ENCODE data around the gene FERMT1. TPM values are rescaled to one million over a fixed set of nuclear protein-coding genes. Genes with fewer than 3 reads are reported as not detected.

The FERMT1 gene
- total and polyA plus RNA-seq, 12 donors: 9.9 to 83.7 (median 32.2) TPM

DNA sequence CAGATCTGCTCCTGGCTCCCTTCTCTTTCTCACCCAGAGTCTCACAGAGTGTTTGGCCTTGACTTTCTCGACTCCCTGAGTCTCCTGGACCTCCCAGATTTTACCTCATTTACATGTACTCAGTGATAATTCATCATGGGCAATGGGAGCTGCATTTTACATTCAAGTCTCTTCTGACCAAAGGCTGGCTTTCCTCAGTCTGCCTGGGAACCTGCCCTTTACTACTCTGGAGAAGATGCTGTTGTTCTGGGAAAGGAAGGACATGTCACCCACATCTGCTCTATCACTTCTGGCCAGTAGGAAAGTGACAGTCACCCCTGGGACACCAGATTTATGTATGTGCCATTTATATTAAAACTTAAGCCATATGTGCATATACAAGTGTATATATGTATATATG lies 76.4 kb downstream of the FERMT1 start:
- Histone ChIP-seq H3K9me3 (replicated peaks in 1 of 3) (no peaks in the 10 kb centered on the region), H3K36me3 (replicated peaks in 1 of 2) (peaks cover 0 to 8% of the 10 kb centered on the region in 2 donors), H3K27me3 (no peaks in the 10 kb centered on the region), H3K27ac (no peak overlapping the region), H3K4me1 (replicated peaks in 1 of 2) (no peaks in the 10 kb centered on the region), H3K4me3 (no peak overlapping the region)
- TF ChIP-seq POLR2A (IDR thresholded peaks at IDR 0.05): no peak
- TF ChIP-seq, protein P1, sequence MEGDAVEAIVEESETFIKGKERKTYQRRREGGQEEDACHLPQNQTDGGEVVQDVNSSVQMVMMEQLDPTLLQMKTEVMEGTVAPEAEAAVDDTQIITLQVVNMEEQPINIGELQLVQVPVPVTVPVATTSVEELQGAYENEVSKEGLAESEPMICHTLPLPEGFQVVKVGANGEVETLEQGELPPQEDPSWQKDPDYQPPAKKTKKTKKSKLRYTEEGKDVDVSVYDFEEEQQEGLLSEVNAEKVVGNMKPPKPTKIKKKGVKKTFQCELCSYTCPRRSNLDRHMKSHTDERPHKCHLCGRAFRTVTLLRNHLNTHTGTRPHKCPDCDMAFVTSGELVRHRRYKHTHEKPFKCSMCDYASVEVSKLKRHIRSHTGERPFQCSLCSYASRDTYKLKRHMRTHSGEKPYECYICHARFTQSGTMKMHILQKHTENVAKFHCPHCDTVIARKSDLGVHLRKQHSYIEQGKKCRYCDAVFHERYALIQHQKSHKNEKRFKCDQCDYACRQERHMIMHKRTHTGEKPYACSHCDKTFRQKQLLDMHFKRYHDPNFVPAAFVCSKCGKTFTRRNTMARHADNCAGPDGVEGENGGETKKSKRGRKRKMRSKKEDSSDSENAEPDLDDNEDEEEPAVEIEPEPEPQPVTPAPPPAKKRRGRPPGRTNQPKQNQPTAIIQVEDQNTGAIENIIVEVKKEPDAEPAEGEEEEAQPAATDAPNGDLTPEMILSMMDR (IDR thresholded peaks at IDR 0.05): no peak
- DNase-seq: peak in 1 of 7 donors; percentile 15
- intact Hi-C loops (cut with DNase I): no loop called here
- 24 to 47% (median 36%) methylated on average over 1 of the region's 1 CpG for WGBS, 4 donors

DNA sequence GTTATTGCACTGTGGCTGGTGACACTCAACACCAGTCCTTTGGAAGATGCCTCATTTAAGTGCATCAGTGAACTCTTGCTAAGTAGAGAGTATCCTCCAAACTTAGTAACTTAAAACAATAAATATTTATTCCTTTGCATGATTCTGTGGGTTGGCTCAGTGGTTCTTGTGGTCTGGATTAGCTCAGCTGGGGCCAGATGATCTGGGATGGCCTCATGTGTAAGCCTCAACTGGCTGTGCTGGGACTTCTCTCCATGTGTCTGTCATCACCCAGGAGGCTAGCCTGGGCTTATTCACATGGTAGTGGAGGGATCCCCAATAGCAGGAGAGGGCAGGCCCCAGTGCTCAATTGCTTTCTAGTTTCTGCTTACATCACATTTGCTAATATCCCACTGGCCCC lies 77.3 kb downstream of the FERMT1 start:
- no peak for TF ChIP-seq POLR2A (IDR thresholded peaks at IDR 0.05)
- TF ChIP-seq, protein P1 (IDR thresholded peaks at IDR 0.05): no peak
- H3K27ac ChIP-seq: no peak overlapping the region
- no peaks in the 10 kb centered on the region for H3K9me3 ChIP-seq (replicated peaks in 1 of 3)
- peak in 1 of 7 donors; percentile 16 for DNase-seq
- no peaks in the 10 kb centered on the region for H3K4me1 ChIP-seq (replicated peaks in 1 of 2)
- no peaks in the 10 kb centered on the region for H3K27me3 ChIP-seq
- intact Hi-C loops (cut with DNase I): no loop called here
- no peak overlapping the region for H3K4me3 ChIP-seq
- peaks cover 0 to 17% of the 10 kb centered on the region in 2 donors for H3K36me3 ChIP-seq (replicated peaks in 1 of 2)

DNA sequence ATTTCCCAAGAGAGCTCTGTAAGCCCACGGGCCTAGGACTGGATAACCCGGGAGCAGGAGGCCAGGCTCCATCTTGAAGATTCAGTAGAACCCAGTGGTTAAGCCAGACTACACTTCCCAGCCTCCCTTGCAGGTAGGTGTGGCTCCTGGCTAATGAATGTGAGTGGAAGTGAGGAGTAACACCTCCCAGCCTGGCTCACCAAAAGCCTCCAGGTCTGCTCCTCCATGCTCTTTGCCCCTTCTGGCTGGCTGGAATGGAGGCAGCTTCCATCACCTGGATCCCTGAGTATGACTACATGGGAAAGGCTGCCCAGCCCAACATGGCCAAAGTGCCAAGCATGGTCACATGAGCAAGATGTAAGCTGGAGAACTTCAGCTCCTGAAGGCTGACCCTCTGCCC lies 78.7 kb downstream of the FERMT1 start:
- Histone ChIP-seq H3K27ac (no peak overlapping the region), H3K27me3 (no peaks in the 10 kb centered on the region), H3K36me3 (replicated peaks in 1 of 2) (peaks cover 0 to 28% of the 10 kb centered on the region in 2 donors), H3K4me3 (no peak overlapping the region), H3K9me3 (replicated peaks in 1 of 3) (no peaks in the 10 kb centered on the region), H3K4me1 (replicated peaks in 1 of 2) (no peaks in the 10 kb centered on the region)
- TF ChIP-seq POLR2A (IDR thresholded peaks at IDR 0.05): no peak
- TF ChIP-seq, protein P1 (IDR thresholded peaks at IDR 0.05): no peak
- no peak for DNase-seq
- WGBS, 4 donors: 83 to 100% (median 87%) methylated on average over 2 of the region's 2 CpGs
- intact Hi-C loops (cut with DNase I): no loop called here

DNA sequence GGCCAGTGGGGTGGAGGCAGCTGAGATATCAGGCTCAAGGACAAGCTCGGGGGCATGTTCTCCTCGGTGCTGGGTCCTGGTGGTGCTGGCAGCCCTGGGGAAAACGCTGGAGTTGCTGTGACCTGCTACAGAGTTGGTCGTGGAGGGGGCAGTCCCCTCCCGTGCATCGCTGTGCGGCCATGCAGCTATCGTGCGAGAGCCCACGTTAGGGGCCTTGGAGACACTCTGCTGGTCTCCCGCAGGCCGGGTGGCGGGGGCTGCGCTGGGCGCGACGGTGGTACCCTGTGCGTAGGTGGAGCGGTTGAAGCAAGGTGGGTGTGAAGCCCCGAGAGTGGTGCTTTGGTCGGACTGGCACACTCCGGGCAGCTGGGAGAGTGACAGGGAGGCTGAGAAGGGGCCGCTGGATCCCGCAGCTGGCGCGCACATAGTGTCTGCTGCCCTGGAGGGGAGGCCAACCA lies 81.0 kb downstream of the FERMT1 start:
- DNase-seq: no peak
- 89 to 97% (median 90%) methylated on average over 20 to 26 of the region's 26 CpGs for WGBS, 4 donors
- intact Hi-C loops (cut with DNase I): no loop called here
- H3K4me1 ChIP-seq (replicated peaks in 1 of 2): no peaks in the 10 kb centered on the region
- peaks cover 0 to 48% of the 10 kb centered on the region in 2 donors for H3K36me3 ChIP-seq (replicated peaks in 1 of 2)
- no peaks in the 10 kb centered on the region for H3K9me3 ChIP-seq (replicated peaks in 1 of 3)
- no peak overlapping the region for H3K4me3 ChIP-seq
- no peak for TF ChIP-seq POLR2A (IDR thresholded peaks at IDR 0.05)
- TF ChIP-seq, protein P1 (IDR thresholded peaks at IDR 0.05): no peak
- no peaks in the 10 kb centered on the region for H3K27me3 ChIP-seq
- no peak overlapping the region for H3K27ac ChIP-seq

Measured in adrenal gland (tissue), 12 donors.